HEK293 (cell line): ENCODE results near the gene FRYL.

ENCODE experiments used
- CTCF ChIA-PET: fragments of 350-600 bp; formaldehyde crosslinking; extraction: SDS; loops from one replicate; lab custom pipeline; 2021; ENCODE audit warnings: antibody characterized with exemption; lab: Yijun Ruan, JAX
- POLR2A ChIA-PET: fragments of 300-600 bp; formaldehyde crosslinking; extraction: SDS; loops from one replicate; lab custom pipeline; 2020; ENCODE audit warnings: antibody characterized with exemption, inconsistent platforms; lab: Yijun Ruan, JAX
- H3K27ac ChIP-seq: fragments of 200-500 bp; sonication (Bioruptor generic); 2 replicates; pipeline ENCODE4 v1.5.1; 2014; ENCODE audit warnings: low read depth, low read length, control low read depth, inconsistent platforms; ENCODE audit errors: extremely low read depth
- H3K36me3 ChIP-seq, 2 experiments: fragments of 200-500 bp in 1 of 2; sonication (Bioruptor generic) in 1 of 2; 1 replicate in 1 of 2; 2 replicates in 1 of 2; pipeline ENCODE4 v1.5.1; 2014 to 2017; ENCODE audit warnings: inconsistent platforms in 2 of 2, low read length in 2 of 2; ENCODE audit not compliant: control insufficient read depth in 2 of 2, insufficient read depth in 1 of 2
- H3K4me1 ChIP-seq: fragments of 200-500 bp; sonication (Bioruptor generic); 2 replicates; pipeline ENCODE4 v1.5.1; 2014; ENCODE audit warnings: mild to moderate bottlenecking, low read length, inconsistent platforms; ENCODE audit not compliant: control insufficient read depth, insufficient read depth
- H3K4me3 ChIP-seq: 2 replicates; pipeline ENCODE4 v1.5.1; 2011; ENCODE audit warnings: low read depth, mild to moderate bottlenecking, control low read depth, low read length, moderate library complexity
- H3K9me3 ChIP-seq: fragments of 200-500 bp; sonication (Bioruptor generic); 2 replicates; pipeline ENCODE4 v1.5.1; 2014; ENCODE audit warnings: low read depth, low read length, inconsistent platforms; ENCODE audit not compliant: control insufficient read depth, insufficient read depth
- KLF1 ChIP-seq: fragments of 450-650 bp; formaldehyde crosslinking; IDR thresholded peaks from 2 replicates; pipeline ENCODE4 v1.5.1; 2016; ENCODE audit warnings: missing biosample characterization, missing genetic modification characterization
- KLF7 ChIP-seq: fragments of 450-650 bp; formaldehyde crosslinking; IDR thresholded peaks from 2 replicates; pipeline ENCODE4 v1.5.1; 2016; ENCODE audit warnings: missing biosample characterization, missing genetic modification characterization, borderline replicate concordance
- PRDM1 ChIP-seq: fragments of 450-650 bp; formaldehyde crosslinking; IDR thresholded peaks from 2 replicates; pipeline ENCODE4; 2016; ENCODE audit warnings: missing biosample characterization, missing genetic modification characterization
- RBAK ChIP-seq: fragments of 450-650 bp; formaldehyde crosslinking; IDR thresholded peaks from 2 replicates; pipeline ENCODE4 v1.5.1; 2016; ENCODE audit warnings: missing biosample characterization, missing genetic modification characterization
- TCF7L2 ChIP-seq: IDR thresholded peaks from 2 replicates; pipeline ENCODE4 v1.6.1; 2011; ENCODE audit warnings: low read depth, mild to moderate bottlenecking, inconsistent platforms, low read length, moderate library complexity, borderline replicate concordance
- TRIM28 ChIP-seq: IDR thresholded peaks from 2 replicates; pipeline ENCODE4 v1.6.1; 2011; ENCODE audit warnings: low read length, control low read depth, borderline replicate concordance
- WT1 ChIP-seq: fragments of 450-650 bp; formaldehyde crosslinking; IDR thresholded peaks from 2 replicates; pipeline ENCODE4 v1.5.1; 2016; ENCODE audit warnings: missing biosample characterization, missing genetic modification characterization
- ZNF239 ChIP-seq: fragments of 450-650 bp; formaldehyde crosslinking; IDR thresholded peaks from 2 replicates; pipeline ENCODE4 v1.5.1; 2016; ENCODE audit warnings: missing biosample characterization, missing genetic modification characterization
- ZNF311 ChIP-seq: fragments of 450-650 bp; formaldehyde crosslinking; IDR thresholded peaks from 2 replicates; pipeline ENCODE4 v1.5.1; 2017; ENCODE audit warnings: missing biosample characterization, missing genetic modification characterization, borderline replicate concordance
- ZNF324 ChIP-seq: fragments of 450-650 bp; formaldehyde crosslinking; IDR thresholded peaks from 2 replicates; pipeline ENCODE4 v1.5.1; 2016; ENCODE audit warnings: missing biosample characterization, missing genetic modification characterization
- ZNF335 ChIP-seq: fragments of 450-650 bp; formaldehyde crosslinking; conservative IDR thresholded peaks from 2 replicates; pipeline ENCODE4 v1.5.1; 2016; ENCODE audit warnings: missing biosample characterization, missing genetic modification characterization
- ZNF366 ChIP-seq: fragments of 450-650 bp; formaldehyde crosslinking; conservative IDR thresholded peaks from 2 replicates; pipeline ENCODE4 v1.5.1; 2016; ENCODE audit warnings: missing biosample characterization, missing genetic modification characterization
- ZNF501 ChIP-seq: fragments of 450-650 bp; formaldehyde crosslinking; IDR thresholded peaks from 2 replicates; pipeline ENCODE4 v1.5.1; 2016; ENCODE audit warnings: missing biosample characterization, missing genetic modification characterization
- ZNF518A ChIP-seq: fragments of 450-650 bp; formaldehyde crosslinking; conservative IDR thresholded peaks from 2 replicates; pipeline ENCODE4 v1.5.1; 2016; ENCODE audit warnings: low read depth, missing biosample characterization, missing genetic modification characterization
- ZNF600 ChIP-seq: fragments of 450-650 bp; formaldehyde crosslinking; IDR thresholded peaks from 2 replicates; pipeline ENCODE4 v1.5.1; 2016; ENCODE audit warnings: missing biosample characterization, missing genetic modification characterization
- ZNF610 ChIP-seq: fragments of 450-650 bp; formaldehyde crosslinking; IDR thresholded peaks from 2 replicates; pipeline ENCODE4 v1.5.1; 2016; ENCODE audit warnings: missing biosample characterization, missing genetic modification characterization, borderline replicate concordance
- ZNF660 ChIP-seq: fragments of 450-650 bp; IDR thresholded peaks from 2 replicates; pipeline ENCODE4 v1.5.1; 2018; ENCODE audit warnings: missing biosample characterization, mild to moderate bottlenecking, missing genetic modification characterization
- TF ChIP-seq, protein P1 (sequence below): fragments of 450-650 bp; formaldehyde crosslinking; IDR thresholded peaks from 2 replicates; pipeline ENCODE4 v1.5.1; 2017; ENCODE audit warnings: missing biosample characterization, missing genetic modification characterization
- TF ChIP-seq, protein P2 (sequence below): fragments of 450-650 bp; formaldehyde crosslinking; IDR thresholded peaks from 2 replicates; pipeline ENCODE4 v1.5.1; 2016; ENCODE audit warnings: missing biosample characterization, missing genetic modification characterization
- TF ChIP-seq, protein P3 (sequence below): fragments of 450-650 bp; formaldehyde crosslinking; IDR thresholded peaks from 2 replicates; pipeline ENCODE4 v1.5.1; 2017; ENCODE audit warnings: missing biosample characterization, missing genetic modification characterization
- TF ChIP-seq, protein P4 (sequence below): fragments of 450-650 bp; formaldehyde crosslinking; IDR thresholded peaks from 2 replicates; pipeline ENCODE4 v1.5.1; 2016; ENCODE audit warnings: missing biosample characterization, missing genetic modification characterization
- TF ChIP-seq, protein P5 (sequence below): fragments of 450-650 bp; formaldehyde crosslinking; IDR thresholded peaks from 2 replicates; pipeline ENCODE4 v1.5.1; 2016; ENCODE audit warnings: missing biosample characterization, missing genetic modification characterization

The FRYL gene

GRCh38 chr4:48570646-48571220 is 209.3 kb downstream of the FRYL start (continued):
- TF ChIP-seq ZNF501 (no peak), ZNF518A (tag by site-specific recombination) (no peak), ZNF335 (no peak), ZNF610 (tag by site-specific recombination) (no peak), WT1 (tag by site-specific recombination) (no peak), TCF7L2 (no peak), ZNF660 (tag by site-specific recombination) (no peak), ZNF324 (no peak)
- TF ChIP-seq, protein P1, sequence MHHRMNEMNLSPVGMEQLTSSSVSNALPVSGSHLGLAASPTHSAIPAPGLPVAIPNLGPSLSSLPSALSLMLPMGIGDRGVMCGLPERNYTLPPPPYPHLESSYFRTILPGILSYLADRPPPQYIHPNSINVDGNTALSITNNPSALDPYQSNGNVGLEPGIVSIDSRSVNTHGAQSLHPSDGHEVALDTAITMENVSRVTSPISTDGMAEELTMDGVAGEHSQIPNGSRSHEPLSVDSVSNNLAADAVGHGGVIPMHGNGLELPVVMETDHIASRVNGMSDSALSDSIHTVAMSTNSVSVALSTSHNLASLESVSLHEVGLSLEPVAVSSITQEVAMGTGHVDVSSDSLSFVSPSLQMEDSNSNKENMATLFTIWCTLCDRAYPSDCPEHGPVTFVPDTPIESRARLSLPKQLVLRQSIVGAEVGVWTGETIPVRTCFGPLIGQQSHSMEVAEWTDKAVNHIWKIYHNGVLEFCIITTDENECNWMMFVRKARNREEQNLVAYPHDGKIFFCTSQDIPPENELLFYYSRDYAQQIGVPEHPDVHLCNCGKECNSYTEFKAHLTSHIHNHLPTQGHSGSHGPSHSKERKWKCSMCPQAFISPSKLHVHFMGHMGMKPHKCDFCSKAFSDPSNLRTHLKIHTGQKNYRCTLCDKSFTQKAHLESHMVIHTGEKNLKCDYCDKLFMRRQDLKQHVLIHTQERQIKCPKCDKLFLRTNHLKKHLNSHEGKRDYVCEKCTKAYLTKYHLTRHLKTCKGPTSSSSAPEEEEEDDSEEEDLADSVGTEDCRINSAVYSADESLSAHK = no peak
- TF ChIP-seq, protein P2, sequence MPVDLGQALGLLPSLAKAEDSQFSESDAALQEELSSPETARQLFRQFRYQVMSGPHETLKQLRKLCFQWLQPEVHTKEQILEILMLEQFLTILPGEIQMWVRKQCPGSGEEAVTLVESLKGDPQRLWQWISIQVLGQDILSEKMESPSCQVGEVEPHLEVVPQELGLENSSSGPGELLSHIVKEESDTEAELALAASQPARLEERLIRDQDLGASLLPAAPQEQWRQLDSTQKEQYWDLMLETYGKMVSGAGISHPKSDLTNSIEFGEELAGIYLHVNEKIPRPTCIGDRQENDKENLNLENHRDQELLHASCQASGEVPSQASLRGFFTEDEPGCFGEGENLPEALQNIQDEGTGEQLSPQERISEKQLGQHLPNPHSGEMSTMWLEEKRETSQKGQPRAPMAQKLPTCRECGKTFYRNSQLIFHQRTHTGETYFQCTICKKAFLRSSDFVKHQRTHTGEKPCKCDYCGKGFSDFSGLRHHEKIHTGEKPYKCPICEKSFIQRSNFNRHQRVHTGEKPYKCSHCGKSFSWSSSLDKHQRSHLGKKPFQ (tag by site-specific recombination) = no peak
- TF ChIP-seq, all 188 proteins: peak for 0

DNA sequence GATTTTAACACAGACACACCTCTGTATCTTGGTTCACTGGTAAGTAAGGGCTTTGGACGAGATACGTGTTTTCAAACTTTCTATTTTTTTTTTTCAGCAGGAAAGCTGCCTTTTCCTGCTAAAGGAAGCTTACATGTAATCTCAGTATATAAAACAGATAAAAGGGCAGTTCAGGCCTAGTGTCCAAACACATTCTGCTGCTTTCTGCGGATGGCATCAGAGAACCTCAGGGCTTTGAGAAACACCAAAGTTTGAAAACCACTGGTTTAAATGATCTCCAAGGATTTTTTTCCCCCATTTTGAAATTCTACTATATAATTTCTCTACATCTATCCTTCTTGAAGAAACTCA is 214.1 kb downstream of the FRYL start:
- CTCF ChIA-PET = no interaction called here
- Histone ChIP-seq H3K4me1 (no peaks in the 10 kb centered on the region), H3K9me3 (no peaks in the 10 kb centered on the region), H3K4me3 (no peak overlapping the region), H3K36me3 (peaks cover 0 to 39% of the 10 kb centered on the region in 2 experiments; a peak in 2 of 3 replicates), H3K27ac (no peak overlapping the region)
- POLR2A ChIA-PET = no interaction called here
- TF ChIP-seq ZNF366 (tag by site-specific recombination) (no peak), ZNF239 (tag by site-specific recombination) (no peak), TRIM28 (no peak), KLF1 (no peak), KLF7 (tag by site-specific recombination) (no peak), PRDM1 (tag by site-specific recombination) (no peak), RBAK (tag by site-specific recombination) (no peak), ZNF311 (tag by site-specific recombination) (no peak), ZNF600 (tag by site-specific recombination) (no peak)
- TF ChIP-seq, protein P3, sequence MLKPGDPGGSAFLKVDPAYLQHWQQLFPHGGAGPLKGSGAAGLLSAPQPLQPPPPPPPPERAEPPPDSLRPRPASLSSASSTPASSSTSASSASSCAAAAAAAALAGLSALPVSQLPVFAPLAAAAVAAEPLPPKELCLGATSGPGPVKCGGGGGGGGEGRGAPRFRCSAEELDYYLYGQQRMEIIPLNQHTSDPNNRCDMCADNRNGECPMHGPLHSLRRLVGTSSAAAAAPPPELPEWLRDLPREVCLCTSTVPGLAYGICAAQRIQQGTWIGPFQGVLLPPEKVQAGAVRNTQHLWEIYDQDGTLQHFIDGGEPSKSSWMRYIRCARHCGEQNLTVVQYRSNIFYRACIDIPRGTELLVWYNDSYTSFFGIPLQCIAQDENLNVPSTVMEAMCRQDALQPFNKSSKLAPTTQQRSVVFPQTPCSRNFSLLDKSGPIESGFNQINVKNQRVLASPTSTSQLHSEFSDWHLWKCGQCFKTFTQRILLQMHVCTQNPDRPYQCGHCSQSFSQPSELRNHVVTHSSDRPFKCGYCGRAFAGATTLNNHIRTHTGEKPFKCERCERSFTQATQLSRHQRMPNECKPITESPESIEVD (tag by site-specific recombination) = no peak
- TF ChIP-seq, protein P4, sequence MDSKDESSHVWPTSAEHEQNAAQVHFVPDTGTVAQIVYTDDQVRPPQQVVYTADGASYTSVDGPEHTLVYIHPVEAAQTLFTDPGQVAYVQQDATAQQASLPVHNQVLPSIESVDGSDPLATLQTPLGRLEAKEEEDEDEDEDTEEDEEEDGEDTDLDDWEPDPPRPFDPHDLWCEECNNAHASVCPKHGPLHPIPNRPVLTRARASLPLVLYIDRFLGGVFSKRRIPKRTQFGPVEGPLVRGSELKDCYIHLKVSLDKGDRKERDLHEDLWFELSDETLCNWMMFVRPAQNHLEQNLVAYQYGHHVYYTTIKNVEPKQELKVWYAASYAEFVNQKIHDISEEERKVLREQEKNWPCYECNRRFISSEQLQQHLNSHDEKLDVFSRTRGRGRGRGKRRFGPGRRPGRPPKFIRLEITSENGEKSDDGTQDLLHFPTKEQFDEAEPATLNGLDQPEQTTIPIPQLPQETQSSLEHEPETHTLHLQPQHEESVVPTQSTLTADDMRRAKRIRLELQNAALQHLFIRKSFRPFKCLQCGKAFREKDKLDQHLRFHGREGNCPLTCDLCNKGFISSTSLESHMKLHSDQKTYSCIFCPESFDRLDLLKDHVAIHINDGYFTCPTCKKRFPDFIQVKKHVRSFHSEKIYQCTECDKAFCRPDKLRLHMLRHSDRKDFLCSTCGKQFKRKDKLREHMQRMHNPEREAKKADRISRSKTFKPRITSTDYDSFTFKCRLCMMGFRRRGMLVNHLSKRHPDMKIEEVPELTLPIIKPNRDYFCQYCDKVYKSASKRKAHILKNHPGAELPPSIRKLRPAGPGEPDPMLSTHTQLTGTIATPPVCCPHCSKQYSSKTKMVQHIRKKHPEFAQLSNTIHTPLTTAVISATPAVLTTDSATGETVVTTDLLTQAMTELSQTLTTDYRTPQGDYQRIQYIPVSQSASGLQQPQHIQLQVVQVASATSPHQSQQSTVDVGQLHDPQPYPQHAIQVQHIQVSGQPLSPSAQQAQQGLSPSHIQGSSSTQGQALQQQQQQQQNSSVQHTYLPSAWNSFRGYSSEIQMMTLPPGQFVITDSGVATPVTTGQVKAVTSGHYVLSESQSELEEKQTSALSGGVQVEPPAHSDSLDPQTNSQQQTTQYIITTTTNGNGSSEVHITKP (tag by site-specific recombination) = no peak
- TF ChIP-seq, protein P5, sequence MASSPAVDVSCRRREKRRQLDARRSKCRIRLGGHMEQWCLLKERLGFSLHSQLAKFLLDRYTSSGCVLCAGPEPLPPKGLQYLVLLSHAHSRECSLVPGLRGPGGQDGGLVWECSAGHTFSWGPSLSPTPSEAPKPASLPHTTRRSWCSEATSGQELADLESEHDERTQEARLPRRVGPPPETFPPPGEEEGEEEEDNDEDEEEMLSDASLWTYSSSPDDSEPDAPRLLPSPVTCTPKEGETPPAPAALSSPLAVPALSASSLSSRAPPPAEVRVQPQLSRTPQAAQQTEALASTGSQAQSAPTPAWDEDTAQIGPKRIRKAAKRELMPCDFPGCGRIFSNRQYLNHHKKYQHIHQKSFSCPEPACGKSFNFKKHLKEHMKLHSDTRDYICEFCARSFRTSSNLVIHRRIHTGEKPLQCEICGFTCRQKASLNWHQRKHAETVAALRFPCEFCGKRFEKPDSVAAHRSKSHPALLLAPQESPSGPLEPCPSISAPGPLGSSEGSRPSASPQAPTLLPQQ (tag by site-specific recombination) = no peak
